HCT116 (cell line): ENCODE measurements around the gene AVEN. TPM values are rescaled to one million over a fixed set of nuclear protein-coding genes. Genes with fewer than 3 reads are reported as not detected.

ENCODE experiments used
- ATAC-seq: fragments of 200-7000 bp; cut with Tn5 transposase; 2 replicates; pipeline ENCODE4 v1.9.1; 2020; ENCODE audit warnings: mild to moderate bottlenecking, moderate library complexity
- BruUV-seq: library from RNA; stranded (reverse); fragments of 400-500 nt; replicated peaks from 2 replicates; lab custom pipeline; 2021; lab: Mats Ljungman, UMichigan
- CTCF ChIA-PET: fragments of 300-600 bp; sonication (Branson Sonifier 250); formaldehyde crosslinking; loops from one replicate; lab custom pipeline; 2021; ENCODE audit warnings: antibody characterized with exemption; lab: Charles Lee
- POLR2A ChIA-PET: fragments of 300-600, 350-600 bp; sonication (Branson Sonifier 250); formaldehyde crosslinking; loops from one replicate; lab custom pipeline; 2021; ENCODE audit warnings: antibody characterized with exemption; lab: Charles Lee
- RAD21 ChIA-PET, 2 experiments: fragments of 300-600 bp; sonication (Branson Sonifier 250); formaldehyde crosslinking; loops; one replicate each; lab custom pipeline; 2023; ENCODE audit warnings: low total read pairs in 2 of 2; ENCODE audit not compliant: uncharacterized antibody in 2 of 2, unreplicated experiment in 2 of 2, low non-redundant PET in 1 of 2; lab: Charles Lee
- DNase-seq: peaks from one replicate; pipeline ENCODE4 v3.0.0-alpha.2; 2010; ENCODE audit warnings: low read depth, low spot score
- H2AFZ ChIP-seq: fragments of 200-600 bp; shearing (Covaris generic), sonication (generic); 2 replicates; pipeline ENCODE4 v1.6.1; 2017; ENCODE audit warnings: low read depth, mixed run types, mixed read lengths, antibody characterized with exemption, low read length; ENCODE audit not compliant: poor library complexity, severe bottlenecking
- H3K27ac ChIP-seq: 2 replicates; pipeline ENCODE4 v1.5.1; 2012; ENCODE audit warnings: low read depth, low read length
- H3K27me3 ChIP-seq: fragments of 200-600 bp; sonication (generic); 2 replicates; pipeline ENCODE4 v1.6.1; 2016; ENCODE audit warnings: mixed run types, low read length, mixed read lengths; ENCODE audit not compliant: insufficient read depth
- H3K36me3 ChIP-seq, 2 experiments: fragments of 200-500 bp in 1 of 2; fragments of 200-600 bp in 1 of 2; sonication (Bioruptor generic) in 1 of 2; sonication (generic) in 1 of 2; 2 replicates each; pipeline versions ENCODE4 v1.5.1 to v1.6.1; 2014 to 2016; ENCODE audit warnings: low read length in 2 of 2, inconsistent platforms in 1 of 2, mixed read lengths in 1 of 2, mixed run types in 1 of 2; ENCODE audit not compliant: insufficient read depth in 2 of 2, control insufficient read depth in 1 of 2
- H3K4me1 ChIP-seq, 2 experiments: fragments of 200-600 bp in 1 of 2; sonication (generic) in 1 of 2; 2 replicates each; pipeline versions ENCODE4 v1.5.1 to v1.6.1; 2012 to 2017; ENCODE audit warnings: low read length in 2 of 2, inconsistent platforms in 1 of 2, mild to moderate bottlenecking in 1 of 2, mixed read lengths in 1 of 2, mixed run types in 1 of 2, moderate library complexity in 1 of 2; ENCODE audit not compliant: insufficient read depth in 2 of 2, control insufficient read depth in 1 of 2
- H3K4me2 ChIP-seq: fragments of 200-600 bp; sonication (generic); 2 replicates; pipeline ENCODE4 v1.6.1; 2017; ENCODE audit warnings: mixed run types, low read length, mixed read lengths
- H3K4me3 ChIP-seq, 2 experiments: fragments of 200-600 bp in 1 of 2; sonication (generic) in 1 of 2; replicated peaks in 1 of 2; 2 replicates each; pipeline ENCODE4 v1.5.1; 2011 to 2016; ENCODE audit warnings: low read length in 2 of 2, control low read depth in 1 of 2, low read depth in 1 of 2, mild to moderate bottlenecking in 1 of 2, mixed read lengths in 1 of 2, mixed run types in 1 of 2
- H3K79me2 ChIP-seq: fragments of 200-600 bp; sonication (generic); 2 replicates; pipeline ENCODE4 v1.6.1; 2017; ENCODE audit warnings: mild to moderate bottlenecking, mixed run types, low read length, moderate library complexity, mixed read lengths; ENCODE audit not compliant: insufficient read depth
- H3K9ac ChIP-seq: fragments of 200-600 bp; sonication (generic); 2 replicates; pipeline ENCODE4 v1.6.1; 2016; ENCODE audit warnings: low read length, mixed read lengths
- H3K9me2 ChIP-seq: fragments of 200-600 bp; sonication (generic), shearing (Covaris generic); 2 replicates; pipeline ENCODE4 v1.6.1; 2017; ENCODE audit warnings: mixed run types, mild to moderate bottlenecking, moderate library complexity; ENCODE audit not compliant: insufficient read depth
- H3K9me3 ChIP-seq, 2 experiments: fragments of 200-500 bp in 1 of 2; fragments of 200-600 bp in 1 of 2; sonication (Bioruptor generic) in 1 of 2; sonication (generic) in 1 of 2; 2 replicates each; pipeline ENCODE4 v1.6.1; 2014 to 2017; ENCODE audit warnings: low read length in 2 of 2, mixed read lengths in 2 of 2, inconsistent platforms in 1 of 2, low read depth in 1 of 2, mild to moderate bottlenecking in 1 of 2, mixed run types in 1 of 2, moderate library complexity in 1 of 2; ENCODE audit not compliant: control insufficient read depth in 1 of 2, insufficient read depth in 1 of 2
- H4K20me1 ChIP-seq: fragments of 200-600 bp; sonication (generic), shearing (Covaris generic); 2 replicates; pipeline ENCODE4 v1.6.1; 2017; ENCODE audit warnings: mixed run types, mild to moderate bottlenecking, moderate library complexity; ENCODE audit not compliant: insufficient read depth
- CEBPB ChIP-seq: IDR thresholded peaks from 2 replicates; pipeline ENCODE4 v1.6.1; 2012; ENCODE audit warnings: low read depth
- EGR1 ChIP-seq: IDR thresholded peaks from 2 replicates; pipeline ENCODE4 v1.6.1; 2012; ENCODE audit warnings: low read depth
- EZH2 ChIP-seq: fragments of 200-600 bp; sonication (generic); IDR thresholded peaks from 2 replicates; pipeline ENCODE4 v1.6.1; 2017; ENCODE audit warnings: antibody characterized with exemption, mixed run types
- EZH2phosphoT487 ChIP-seq: fragments of 200-600 bp; IDR thresholded peaks from 2 replicates; pipeline ENCODE4 v1.6.1; 2018; ENCODE audit warnings: antibody characterized with exemption, borderline replicate concordance
- FOSL1 ChIP-seq: IDR thresholded peaks from 2 replicates; pipeline ENCODE4 v1.6.1; 2012; ENCODE audit warnings: low read depth
- MAX ChIP-seq: IDR thresholded peaks from 2 replicates; pipeline ENCODE4 v1.6.1; 2012
- POLR2A ChIP-seq: IDR thresholded peaks from 2 replicates; pipeline ENCODE4 v1.7.0; 2011; ENCODE audit warnings: borderline replicate concordance; ENCODE audit not compliant: insufficient read depth, insufficient read length; ENCODE audit errors: extremely low read depth
- POLR2AphosphoS5 ChIP-seq: IDR thresholded peaks from 2 replicates; pipeline ENCODE4 v1.6.1; 2011; ENCODE audit warnings: mild to moderate bottlenecking, low read depth, low read length, moderate library complexity
- RAD21 ChIP-seq: IDR thresholded peaks from 2 replicates; pipeline ENCODE4 v1.6.1; 2012; ENCODE audit warnings: low read depth, mild to moderate bottlenecking
- REST ChIP-seq: IDR thresholded peaks from 2 replicates; pipeline ENCODE4 v1.6.1; 2012; ENCODE audit warnings: low read depth
- SIN3A ChIP-seq: IDR thresholded peaks from 2 replicates; pipeline ENCODE4 v1.6.1; 2012; ENCODE audit warnings: low read depth
- SP1 ChIP-seq: IDR thresholded peaks from 2 replicates; pipeline ENCODE4 v1.6.1; 2012; ENCODE audit warnings: low read depth
- TCF7L2 ChIP-seq: IDR thresholded peaks from 2 replicates; pipeline ENCODE4 v1.7.0; 2011; ENCODE audit warnings: borderline replicate concordance, inconsistent platforms; ENCODE audit not compliant: insufficient read depth, insufficient read length; ENCODE audit errors: extremely low read depth
- ZBTB33 ChIP-seq: IDR thresholded peaks from 2 replicates; pipeline ENCODE4 v1.6.1; 2011; ENCODE audit warnings: mild to moderate bottlenecking, low read length, moderate library complexity; ENCODE audit not compliant: insufficient replicate concordance; ENCODE audit errors: extremely low read depth
- ZFX ChIP-seq: fragments of 450-650 bp; IDR thresholded peaks from 2 replicates; pipeline ENCODE4 v1.6.1; 2017
- ZNF274 ChIP-seq: fragments of 200-500 bp; sonication (Bioruptor generic); IDR thresholded peaks from 2 replicates; pipeline ENCODE4 v1.6.1; 2014; ENCODE audit warnings: mild to moderate bottlenecking, low read depth, low read length, inconsistent platforms
- intact Hi-C: fragments of 100-400 bp; cut with micrococcal nuclease; formaldehyde crosslinking; loops from 2 replicates; pipeline ENCODE4 v1.10.0; 2022
- total RNA-seq: library from RNA; stranded (reverse); gene quantifications from one replicate; pipeline ENCODE4 v1.2.1, GENCODE V29; 2021; ENCODE audit not compliant: unreplicated experiment

The AVEN gene
- total RNA-seq, 1 experiment from 2014 or later: 6.8 TPM

- DNase-seq (no peak), ATAC-seq (no peak)
- H3K9ac ChIP-seq: no peak overlapping the region
- no peaks in the 10 kb centered on the region for H3K79me2 ChIP-seq
- intact Hi-C loops: no loop called here
- H3K27me3 ChIP-seq: no peaks in the 10 kb centered on the region
- no peak overlapping the region for H3K27ac ChIP-seq
- ChIA-PET CTCF (no interaction called here), POLR2A (no interaction called here), RAD21 (no interaction called here)
- no peak for TF ChIP-seq CEBPB
- TF ChIP-seq REST: no peak
- TF ChIP-seq FOSL1: no peak
- no peak overlapping the region for H2AFZ ChIP-seq
- no peaks in the 10 kb centered on the region for H4K20me1 ChIP-seq
- no TSS peak for BruUV-seq
- no peaks in the 10 kb centered on the region for H3K36me3 ChIP-seq
- H3K4me2 ChIP-seq: no peak overlapping the region
- H3K9me3 ChIP-seq: no peaks in the 10 kb centered on the region
- no peaks in the 10 kb centered on the region for H3K9me2 ChIP-seq
- no peak overlapping the region for H3K4me3 ChIP-seq
- H3K4me1 ChIP-seq: no peaks in the 10 kb centered on the region
These were observed 79.0 kb downstream of the AVEN start for GRCh38 chr15:33959844-33960548.

- Histone ChIP-seq H3K4me1 (no peaks in the 10 kb centered on the region), H3K9me2 (no peaks in the 10 kb centered on the region), H3K36me3 (no peaks in the 10 kb centered on the region), H3K9ac (no peak overlapping the region), H3K79me2 (no peaks in the 10 kb centered on the region), H3K4me2 (no peak overlapping the region), H4K20me1 (no peaks in the 10 kb centered on the region), H3K4me3 (no peak overlapping the region), H2AFZ (no peak overlapping the region), H3K27me3 (no peaks in the 10 kb centered on the region), H3K27ac (no peak overlapping the region), H3K9me3 (no peaks in the 10 kb centered on the region)
- intact Hi-C loops: no loop called here
- CTCF ChIA-PET: no interaction called here
- POLR2A ChIA-PET: no interaction called here
- no TSS peak for BruUV-seq
- ATAC-seq (no peak), DNase-seq (no peak)
- RAD21 ChIA-PET: no interaction called here
- TF ChIP-seq SP1 (no peak), POLR2A (no peak), EGR1 (no peak), POLR2AphosphoS5 (no peak), MAX (no peak), EZH2phosphoT487 (no peak), FOSL1 (no peak), SIN3A (no peak), ZBTB33 (no peak), EZH2 (no peak), ZFX (no peak), CEBPB (no peak), RAD21 (no peak), TCF7L2 (no peak), ZNF274 (no peak)
These were observed 82.6 kb downstream of the AVEN start for GRCh38 chr15:33956397-33956796.
